ENCODE results near the gene NHERF2. TPM values are rescaled to one million over a fixed set of nuclear protein-coding genes. Genes with fewer than 3 reads are reported as not detected.

Gene NHERF2
- total RNA-seq, 4 donors from 2014 or later, result 10.3 to 97.1 (median 33.1) TPM

DNA sequence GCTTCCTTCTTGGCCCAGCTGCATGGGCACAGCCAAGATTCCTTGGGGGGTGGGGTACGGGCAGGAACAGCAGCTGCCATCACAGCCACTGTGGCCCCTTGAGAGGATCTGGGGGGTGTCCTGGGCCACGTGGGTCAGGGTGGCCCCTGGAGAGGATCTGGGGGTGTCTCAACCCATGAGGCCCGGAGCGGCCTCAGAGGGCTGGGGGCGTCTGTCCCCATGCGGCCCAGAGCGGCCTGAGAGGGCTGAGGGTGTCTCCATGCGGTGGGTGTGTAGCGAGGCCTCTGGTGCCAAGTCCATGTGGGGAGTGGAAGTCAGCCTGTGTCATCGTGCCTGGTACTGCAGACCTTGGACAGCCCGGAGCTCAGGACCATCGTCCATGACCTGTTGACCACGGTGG lies 34.8 kb downstream of the NHERF2 start:
- Histone ChIP-seq H3K27me3 (no peaks in the 10 kb centered on the region), H3K27ac (no peak overlapping the region), H3K4me3 (no peak overlapping the region), H3K36me3 (no peaks in the 10 kb centered on the region), H3K4me1 (no peaks in the 10 kb centered on the region), H3K9me3 (no peaks in the 10 kb centered on the region)
- DNase-seq, result no peak
- intact Hi-C loops (cut with DNase I; ENCODE audit: low total_unique reads), result no loop called here
- TF ChIP-seq CTCF (IDR thresholded peaks at IDR 0.05), result no peak

DNA sequence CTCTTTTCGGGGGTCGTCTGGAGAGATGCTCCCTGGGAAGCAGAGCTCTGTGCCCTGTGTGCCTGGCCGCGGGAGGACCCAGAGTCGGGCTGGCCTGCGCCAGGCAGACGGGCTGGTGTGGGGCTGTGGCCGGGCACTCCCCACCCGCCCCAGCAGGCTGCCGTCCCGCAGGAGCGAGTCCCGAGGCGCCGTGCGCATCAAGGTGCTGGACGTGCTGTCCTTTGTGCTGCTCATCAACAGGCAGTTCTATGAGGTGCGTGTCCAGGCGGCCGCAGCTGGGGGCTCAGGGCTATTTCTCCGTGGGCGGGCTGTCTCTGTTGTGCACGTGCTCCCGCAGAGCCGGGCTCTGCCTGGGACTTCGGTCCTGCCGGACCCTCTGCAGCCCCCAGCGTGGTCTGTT lies 36.1 kb downstream of the NHERF2 start:
- Histone ChIP-seq H3K36me3 (no peaks in the 10 kb centered on the region), H3K27ac (no peak overlapping the region), H3K9me3 (no peaks in the 10 kb centered on the region), H3K4me1 (no peaks in the 10 kb centered on the region), H3K27me3 (no peaks in the 10 kb centered on the region), H3K4me3 (no peak overlapping the region)
- no peak for TF ChIP-seq CTCF (IDR thresholded peaks at IDR 0.05)
- intact Hi-C loops (cut with DNase I; ENCODE audit: low total_unique reads), result no loop called here
- no peak for DNase-seq

- intact Hi-C loops (cut with DNase I; ENCODE audit: low total_unique reads), result no loop called here
- Histone ChIP-seq H3K36me3 (no peaks in the 10 kb centered on the region), H3K9me3 (no peaks in the 10 kb centered on the region), H3K4me1 (no peaks in the 10 kb centered on the region), H3K27me3 (no peaks in the 10 kb centered on the region), H3K4me3 (no peak overlapping the region), H3K27ac (no peak overlapping the region)
- TF ChIP-seq POLR2A (IDR thresholded peaks at IDR 0.05), result no peak
- no peak for TF ChIP-seq CTCF (IDR thresholded peaks at IDR 0.05)
- no peak for DNase-seq
Observed at GRCh38 chr16:2063861-2064260, 37.2 kb downstream of the NHERF2 start.

- Histone ChIP-seq H3K4me1 (no peaks in the 10 kb centered on the region), H3K27ac (no peak overlapping the region), H3K9me3 (no peaks in the 10 kb centered on the region), H3K27me3 (no peaks in the 10 kb centered on the region), H3K36me3 (no peaks in the 10 kb centered on the region), H3K4me3 (no peak overlapping the region)
- intact Hi-C loops (cut with DNase I; ENCODE audit: low total_unique reads), result no loop called here
- TF ChIP-seq CTCF (IDR thresholded peaks at IDR 0.05) (no peak), POLR2A (IDR thresholded peaks at IDR 0.05) (no peak)
- no peak for DNase-seq
Observed at GRCh38 chr16:2064368-2064945, 37.8 kb downstream of the NHERF2 start.

DNA sequence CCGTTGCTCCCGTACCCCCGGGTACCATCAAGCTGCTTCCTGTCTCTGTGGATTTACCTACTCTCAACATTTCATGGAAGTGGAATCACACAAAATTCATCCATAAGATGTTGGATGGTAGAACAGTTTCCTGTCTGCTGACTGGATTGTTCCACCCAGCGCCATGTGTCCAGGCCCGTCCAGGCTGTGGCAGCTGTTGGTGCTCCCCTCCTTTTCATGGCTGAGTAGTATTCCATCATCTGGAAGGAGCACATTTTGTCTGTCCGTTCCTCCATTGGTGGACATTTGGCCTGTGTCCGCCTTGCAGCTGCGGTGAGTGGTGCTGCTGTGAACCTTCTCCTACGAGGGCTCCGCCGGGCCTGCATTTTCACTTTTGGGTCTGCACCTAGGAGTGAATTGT lies 39.4 kb downstream of the NHERF2 start:
- no peaks in the 10 kb centered on the region for H3K9me3 ChIP-seq
- H3K36me3 ChIP-seq, result no peaks in the 10 kb centered on the region
- no peak for DNase-seq
- TF ChIP-seq POLR2A (IDR thresholded peaks at IDR 0.05), result no peak
- TF ChIP-seq CTCF (IDR thresholded peaks at IDR 0.05), result no peak
- H3K27me3 ChIP-seq, result no peaks in the 10 kb centered on the region
- no peaks in the 10 kb centered on the region for H3K4me1 ChIP-seq
- intact Hi-C loops (cut with DNase I; ENCODE audit: low total_unique reads), result no loop called here
- H3K27ac ChIP-seq, result no peak overlapping the region
- no peak overlapping the region for H3K4me3 ChIP-seq

All from uterus (tissue), 4 donors.